Measurements from ENCODE around the gene VAV1.
"Not testable (repeated sequence)": the region's sequence is repeated elsewhere in the genome, so short reads cannot be mapped to it uniquely, and the experiment has no call there.

The VAV1 gene

DNA sequence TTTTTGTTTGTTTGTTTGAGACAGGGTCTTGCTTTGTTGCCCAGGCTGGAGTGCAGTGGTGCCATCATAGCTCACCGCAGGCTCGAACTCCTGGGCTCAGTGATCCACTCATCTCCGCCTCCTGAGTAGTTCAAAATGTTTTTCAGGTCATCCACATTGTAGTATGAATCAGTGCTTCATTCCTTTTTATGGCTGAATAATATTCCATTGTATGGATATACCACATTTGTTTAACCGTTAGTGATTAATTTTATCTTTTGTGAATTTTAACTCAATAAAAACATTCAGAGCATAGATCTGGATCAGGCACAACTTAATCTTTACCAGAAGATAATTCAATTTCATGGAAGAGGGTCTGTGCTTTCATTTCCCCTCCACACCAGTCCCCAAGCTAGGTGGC is 47.7 kb downstream of the VAV1 start:
- DNase-seq: no peak

- DNase-seq: no peak
Measured at GRCh38 chr19:6821639-6822310, 49.3 kb downstream of the VAV1 start.

GRCh38 chr19:6822311-6822670 is 49.8 kb downstream of the VAV1 start:
- DNase-seq: no peak

GRCh38 chr19:6825076-6825774 is 52.7 kb downstream of the VAV1 start:
- no peak for DNase-seq

- no peak for DNase-seq
Measured at GRCh38 chr19:6826281-6826920, 53.9 kb downstream of the VAV1 start.

GRCh38 chr19:6828306-6828697 is 55.8 kb downstream of the VAV1 start:
- no peak for DNase-seq

DNA sequence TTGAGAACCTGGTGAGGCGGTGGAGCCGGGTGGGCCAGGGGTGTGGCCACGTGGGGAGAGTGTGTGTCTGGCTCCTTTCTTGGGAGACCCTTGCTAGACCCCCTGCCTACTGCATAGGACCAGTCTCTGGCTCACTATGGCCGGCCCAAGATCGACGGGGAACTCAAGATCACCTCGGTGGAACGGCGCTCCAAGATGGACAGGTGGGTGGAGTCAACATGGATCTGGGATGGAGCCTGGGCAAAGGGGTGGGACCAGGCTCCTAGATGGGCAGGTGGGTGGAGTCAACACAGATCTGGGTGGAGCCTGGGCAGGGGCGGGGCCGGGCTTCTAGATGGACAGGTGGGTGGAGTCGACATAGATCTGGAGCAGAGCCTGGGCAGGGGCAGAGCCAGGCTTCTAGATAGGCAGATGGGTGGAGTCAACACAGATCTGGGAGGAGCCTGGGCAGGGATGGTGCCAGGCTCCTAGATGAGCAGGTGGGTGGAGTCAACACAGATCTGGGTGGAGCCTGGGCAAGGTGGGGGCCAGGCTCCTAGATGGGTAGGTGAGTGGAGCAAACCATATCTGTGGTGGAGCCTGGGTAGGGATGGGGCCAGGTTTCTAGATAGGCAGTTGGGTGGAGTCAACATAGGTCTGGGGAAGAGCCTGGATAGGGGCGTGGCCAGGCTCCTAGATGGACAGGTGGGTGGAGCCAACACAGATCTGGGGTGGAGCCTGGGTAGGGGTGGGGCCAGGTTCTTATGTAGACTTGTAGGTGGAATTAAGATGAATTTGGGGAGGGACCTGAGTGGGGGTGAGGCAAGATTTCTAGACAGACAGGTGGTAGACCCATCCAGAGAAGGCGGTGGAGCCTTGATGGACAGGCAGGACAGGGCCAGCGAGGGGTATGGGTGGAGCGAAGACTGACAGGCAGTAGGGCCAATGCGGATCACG is 56.5 kb downstream of the VAV1 start:
- no peak for DNase-seq

- DNase-seq: not testable (repeated sequence)
Measured at GRCh38 chr19:6829829-6830228, 57.3 kb downstream of the VAV1 start.

- not testable (repeated sequence) for DNase-seq
Measured at GRCh38 chr19:6831084-6831483, 58.6 kb downstream of the VAV1 start.

DNA sequence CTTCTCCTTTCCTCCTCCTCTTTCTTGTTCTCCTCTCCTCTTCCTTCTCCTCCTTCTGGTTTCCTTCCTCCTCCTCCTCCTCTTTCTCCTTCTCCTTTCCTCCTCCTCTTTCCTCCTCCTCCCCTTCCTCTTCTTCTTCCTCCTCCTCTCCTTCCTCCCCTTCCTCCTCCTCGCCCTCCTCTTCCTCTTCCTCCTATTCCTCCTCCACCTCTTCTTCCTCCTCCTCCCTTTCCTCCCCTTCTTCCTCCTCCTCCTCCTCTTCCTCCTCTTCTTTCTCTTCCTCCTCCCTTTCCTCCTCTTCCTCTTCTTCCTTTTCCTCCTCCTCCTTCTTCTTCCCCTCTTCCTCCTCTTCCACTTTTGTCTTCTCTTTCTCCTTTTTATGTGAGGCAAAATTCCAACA is 59.9 kb downstream of the VAV1 start:
- DNase-seq: no peak

DNA sequence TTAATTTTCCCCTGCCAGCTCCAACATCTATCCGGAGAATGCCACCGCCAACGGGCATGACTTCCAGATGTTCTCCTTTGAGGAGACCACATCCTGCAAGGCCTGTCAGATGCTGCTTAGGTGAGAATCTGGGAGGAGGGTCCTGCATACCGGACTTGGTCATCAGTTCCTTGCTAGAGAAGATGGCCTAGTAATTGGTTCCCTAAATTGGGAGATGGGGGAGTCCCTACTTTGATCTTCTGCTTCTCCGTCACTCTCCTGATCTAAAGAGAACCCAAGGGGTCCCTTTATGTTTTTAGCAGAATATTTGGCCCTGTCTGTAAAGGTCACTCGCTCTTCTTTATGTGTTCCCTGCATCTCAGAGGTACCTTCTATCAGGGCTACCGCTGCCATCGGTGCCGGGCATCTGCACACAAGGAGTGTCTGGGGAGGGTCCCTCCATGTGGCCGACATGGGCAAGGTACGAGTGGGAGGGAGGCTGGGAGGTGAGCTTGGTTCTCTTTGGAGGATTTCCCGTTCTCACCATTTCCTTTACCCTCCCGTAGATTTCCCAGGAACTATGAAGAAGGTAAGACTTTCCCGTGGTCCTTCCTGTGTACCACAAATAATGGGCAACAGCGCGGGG is 60.8 kb downstream of the VAV1 start:
- no peak for DNase-seq

- no peak for DNase-seq
Measured at GRCh38 chr19:6834433-6834832, 61.9 kb downstream of the VAV1 start.

DNA sequence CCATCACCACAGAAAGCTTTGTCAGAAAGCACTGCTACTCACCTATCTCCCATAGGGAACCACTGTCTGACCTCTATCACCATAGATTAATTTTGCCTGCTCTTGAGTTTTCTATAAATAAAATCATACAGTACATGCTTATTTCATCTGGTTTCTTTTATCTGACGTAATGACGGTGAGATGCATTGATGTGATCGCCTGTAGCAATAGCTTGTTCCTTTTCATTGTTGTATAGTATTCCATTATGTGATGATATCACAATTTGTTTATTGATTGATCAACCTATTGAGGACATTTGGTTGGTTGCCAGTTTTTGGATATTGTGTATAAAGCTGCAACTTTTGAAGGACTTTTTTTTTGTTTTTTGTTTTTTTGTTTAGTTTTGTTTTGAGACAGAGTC is 63.0 kb downstream of the VAV1 start:
- DNase-seq: no peak

GRCh38 chr19:6837525-6837924 is 65.0 kb downstream of the VAV1 start:
- DNase-seq: no peak

GRCh38 chr19:6838062-6838655 is 65.7 kb downstream of the VAV1 start:
- no peak for DNase-seq

DNA sequence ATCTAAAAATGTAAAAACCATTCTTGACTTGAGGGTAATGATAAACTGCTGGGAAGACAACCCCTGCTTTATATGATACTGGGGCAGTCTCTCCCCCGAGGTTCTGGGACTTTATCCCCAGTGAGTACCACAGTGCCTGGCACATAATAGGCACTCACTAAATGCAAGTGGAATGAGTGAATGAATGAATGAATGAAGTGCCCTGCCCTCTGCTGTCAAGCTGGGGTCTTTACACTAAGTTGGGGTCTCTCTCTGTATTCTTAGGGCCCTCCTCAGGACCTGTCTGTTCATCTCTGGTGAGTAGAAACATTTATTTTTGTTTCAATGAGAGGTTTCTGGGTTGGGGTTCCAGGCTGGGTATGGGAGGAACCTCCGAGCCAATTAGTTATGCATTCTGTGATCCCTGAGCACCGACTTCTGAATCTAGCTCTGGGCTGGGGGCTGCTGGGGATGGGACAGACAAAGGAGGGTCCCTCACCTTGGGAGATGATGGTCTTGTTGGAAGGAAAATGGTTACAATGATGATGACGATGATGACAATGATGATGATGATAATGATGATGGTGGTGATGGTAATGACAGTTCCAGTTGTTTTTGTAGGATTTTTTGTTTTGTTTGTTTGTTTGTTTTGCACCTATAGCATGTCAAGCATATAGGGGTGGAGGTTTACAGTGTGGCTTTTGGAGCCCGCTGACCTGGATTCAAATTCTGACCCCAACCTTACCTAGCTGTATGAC is 70.5 kb downstream of the VAV1 start:
- DNase-seq: no peak

- no peak for DNase-seq
Measured at GRCh38 chr19:6847828-6848200, 75.3 kb downstream of the VAV1 start.

- DNase-seq: no peak
Measured at GRCh38 chr19:6848986-6849385, 76.5 kb downstream of the VAV1 start.

DNA sequence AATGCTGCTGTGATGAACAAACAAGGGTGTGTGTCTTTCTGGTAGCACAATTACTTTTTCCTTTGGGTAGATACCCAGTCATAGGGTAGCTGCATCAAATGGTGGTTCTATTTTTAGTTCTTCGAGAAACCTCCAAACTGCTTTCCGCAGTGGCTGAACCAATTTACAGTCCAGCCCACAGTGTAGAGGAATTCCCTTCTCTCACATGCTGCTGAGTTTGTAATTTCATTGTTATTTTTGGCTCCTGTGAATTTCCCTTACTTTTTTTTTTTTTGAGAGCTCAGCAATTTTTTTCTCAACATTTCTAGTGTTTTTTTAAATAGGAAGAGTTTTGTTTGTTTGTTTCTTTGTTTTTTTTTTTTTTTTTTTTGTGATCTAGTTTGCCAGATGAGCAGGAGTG is 77.4 kb downstream of the VAV1 start:
- no peak for DNase-seq

DNA sequence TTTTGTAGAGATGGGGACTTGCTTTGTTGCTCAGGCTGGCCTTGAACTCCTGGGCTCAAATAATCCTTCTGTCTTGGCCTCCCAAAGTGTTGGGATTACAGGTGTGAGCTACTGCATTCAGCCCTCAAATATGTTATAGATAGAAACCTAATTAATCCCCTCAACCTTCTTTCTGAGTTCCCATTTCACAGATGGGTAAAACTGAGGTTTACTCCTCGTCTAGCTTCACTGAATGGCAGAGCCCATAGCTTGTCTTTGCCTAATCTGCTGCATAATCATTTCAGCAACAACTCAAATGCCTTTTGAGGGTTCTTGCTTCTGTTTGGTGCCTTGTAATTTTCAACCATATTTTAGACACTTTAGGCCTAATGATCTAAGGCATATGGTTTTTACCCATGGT is 78.9 kb downstream of the VAV1 start:
- DNase-seq: no peak

DNA sequence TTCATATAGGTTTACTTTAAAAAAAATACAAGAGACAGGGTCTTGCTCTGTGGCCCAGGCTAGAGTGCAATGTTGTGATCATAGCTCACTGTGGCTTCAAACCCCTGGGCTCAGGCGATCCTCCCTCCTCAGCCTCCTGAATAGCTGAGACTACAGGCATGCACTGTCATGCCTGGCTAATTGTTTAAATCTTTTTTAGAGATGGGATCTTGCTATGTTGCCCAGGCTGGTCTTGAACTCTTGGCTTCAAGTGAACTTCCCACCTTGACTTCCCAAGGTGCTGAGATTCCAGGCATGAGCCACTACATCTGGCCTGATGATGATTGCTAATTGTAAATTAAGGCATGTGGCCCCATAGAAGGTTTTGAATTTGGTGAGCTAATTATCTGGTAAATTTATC is 79.5 kb downstream of the VAV1 start:
- no peak for DNase-seq

GRCh38 chr19:6853868-6854267 is 81.4 kb downstream of the VAV1 start:
- no peak for DNase-seq

All from activated CD4-positive, alpha-beta T cell treated with anti-CD3 and anti-CD28 coated beads, Interleukin-2, amount 50 U/mL, for 4 hours (primary cell).